ENCODE measurements around the gene MICB. TPM values are rescaled to one million over a fixed set of nuclear protein-coding genes. Genes with fewer than 3 reads are reported as not detected.
"Not testable (repeated sequence)": the region's sequence is repeated elsewhere in the genome, so short reads cannot be mapped to it uniquely, and the experiment has no call there.

The MICB gene
- polyA plus RNA-seq, 1 donor: 0.73 TPM

GRCh38 chr6:31547727-31548543 lies 50.0 kb downstream of the MICB start:
- peak overlapping the region; percentile 50 for H3K4me3 ChIP-seq (ENCODE audit: low read length)
- DNase-seq: no peak
- WGBS (ENCODE audit: insufficient coverage, low lambda C conversion rate): no CpG with 5 or more reads among the region's 24 CpGs
- H3K27me3 ChIP-seq (ENCODE audit: control insufficient read depth, insufficient read depth, low read length): no peaks in the 10 kb centered on the region
- H3K27ac ChIP-seq (ENCODE audit: low read length): peak overlapping the region; percentile 34
- peaks cover 3% of the 10 kb centered on the region for H3K9me3 ChIP-seq (ENCODE audit: control insufficient read depth, low read depth, low read length)
- peaks cover 16% of the 10 kb centered on the region for H3K36me3 ChIP-seq (ENCODE audit: control insufficient read depth, insufficient read depth, low read length)
- H3K4me1 ChIP-seq (ENCODE audit: control insufficient read depth, insufficient read depth, low read length): peaks cover 8% of the 10 kb centered on the region

- Histone ChIP-seq H3K27me3 (ENCODE audit: control insufficient read depth, insufficient read depth, low read length) (no peaks in the 10 kb centered on the region), H3K4me3 (ENCODE audit: low read length) (no peak overlapping the region), H3K36me3 (ENCODE audit: control insufficient read depth, insufficient read depth, low read length) (peaks cover 20% of the 10 kb centered on the region), H3K4me1 (ENCODE audit: control insufficient read depth, insufficient read depth, low read length) (peaks cover 8% of the 10 kb centered on the region), H3K9me3 (ENCODE audit: control insufficient read depth, low read depth, low read length) (peaks cover 3% of the 10 kb centered on the region), H3K27ac (ENCODE audit: low read length) (no peak overlapping the region)
- WGBS (ENCODE audit: insufficient coverage, low lambda C conversion rate): no CpG with 5 or more reads among the region's 2 CpGs
- DNase-seq: no peak
Observed at GRCh38 chr6:31548544-31548873, 50.6 kb downstream of the MICB start.

- not testable (repeated sequence) for H3K4me1 ChIP-seq (ENCODE audit: control insufficient read depth, insufficient read depth, low read length); H3K4me3 ChIP-seq (ENCODE audit: low read length); H3K27me3 ChIP-seq (ENCODE audit: control insufficient read depth, insufficient read depth, low read length); H3K9me3 ChIP-seq (ENCODE audit: control insufficient read depth, low read depth, low read length); H3K27ac ChIP-seq (ENCODE audit: low read length); DNase-seq
- peaks cover 28% of the 10 kb centered on the region for H3K36me3 ChIP-seq (ENCODE audit: control insufficient read depth, insufficient read depth, low read length)
- whole genome bisulfite sequencing (ENCODE audit: insufficient coverage, low lambda C conversion rate): 80% methylated on average over 1 of the region's 5 CpGs
Observed at GRCh38 chr6:31551371-31551770, 53.4 kb downstream of the MICB start.

GRCh38 chr6:31556307-31556706 lies 58.4 kb downstream of the MICB start:
- no peak for DNase-seq
- H3K9me3 ChIP-seq (ENCODE audit: control insufficient read depth, low read depth, low read length): no peaks in the 10 kb centered on the region
- WGBS (ENCODE audit: insufficient coverage, low lambda C conversion rate): no CpG with 5 or more reads among the region's 3 CpGs
- H3K27ac ChIP-seq (ENCODE audit: low read length): no peak overlapping the region
- peaks cover 49% of the 10 kb centered on the region for H3K36me3 ChIP-seq (ENCODE audit: control insufficient read depth, insufficient read depth, low read length)
- H3K27me3 ChIP-seq (ENCODE audit: control insufficient read depth, insufficient read depth, low read length): no peaks in the 10 kb centered on the region
- peaks cover 2% of the 10 kb centered on the region for H3K4me1 ChIP-seq (ENCODE audit: control insufficient read depth, insufficient read depth, low read length)
- H3K4me3 ChIP-seq (ENCODE audit: low read length): no peak overlapping the region

- Histone ChIP-seq H3K36me3 (ENCODE audit: control insufficient read depth, insufficient read depth, low read length) (peaks cover 46% of the 10 kb centered on the region), H3K27ac (ENCODE audit: low read length) (no peak overlapping the region), H3K27me3 (ENCODE audit: control insufficient read depth, insufficient read depth, low read length) (no peaks in the 10 kb centered on the region), H3K4me3 (ENCODE audit: low read length) (no peak overlapping the region), H3K4me1 (ENCODE audit: control insufficient read depth, insufficient read depth, low read length) (peaks cover 2% of the 10 kb centered on the region), H3K9me3 (ENCODE audit: control insufficient read depth, low read depth, low read length) (no peaks in the 10 kb centered on the region)
- no peak for DNase-seq
- WGBS (ENCODE audit: insufficient coverage, low lambda C conversion rate): 100% methylated on average over 1 of the region's 24 CpGs
Observed at GRCh38 chr6:31557443-31558317, 59.7 kb downstream of the MICB start.

GRCh38 chr6:31558318-31558625 lies 60.3 kb downstream of the MICB start:
- Histone ChIP-seq H3K36me3 (ENCODE audit: control insufficient read depth, insufficient read depth, low read length) (peaks cover 43% of the 10 kb centered on the region), H3K27me3 (ENCODE audit: control insufficient read depth, insufficient read depth, low read length) (no peaks in the 10 kb centered on the region), H3K4me1 (ENCODE audit: control insufficient read depth, insufficient read depth, low read length) (peaks cover 2% of the 10 kb centered on the region), H3K27ac (ENCODE audit: low read length) (no peak overlapping the region), H3K4me3 (ENCODE audit: low read length) (no peak overlapping the region), H3K9me3 (ENCODE audit: control insufficient read depth, low read depth, low read length) (no peaks in the 10 kb centered on the region)
- DNase-seq: no peak
- no CpG with 5 or more reads among the region's 8 CpGs for WGBS (ENCODE audit: insufficient coverage, low lambda C conversion rate)

GRCh38 chr6:31558631-31559500 lies 60.9 kb downstream of the MICB start:
- Histone ChIP-seq H3K27ac (ENCODE audit: low read length) (no peak overlapping the region), H3K9me3 (ENCODE audit: control insufficient read depth, low read depth, low read length) (no peaks in the 10 kb centered on the region), H3K4me3 (ENCODE audit: low read length) (no peak overlapping the region), H3K4me1 (ENCODE audit: control insufficient read depth, insufficient read depth, low read length) (peaks cover 2% of the 10 kb centered on the region), H3K36me3 (ENCODE audit: control insufficient read depth, insufficient read depth, low read length) (peaks cover 41% of the 10 kb centered on the region), H3K27me3 (ENCODE audit: control insufficient read depth, insufficient read depth, low read length) (no peaks in the 10 kb centered on the region)
- no peak for DNase-seq
- WGBS (ENCODE audit: insufficient coverage, low lambda C conversion rate): 100% methylated on average over 1 of the region's 14 CpGs

GRCh38 chr6:31559606-31559957 lies 61.6 kb downstream of the MICB start:
- DNase-seq: no peak
- Histone ChIP-seq H3K4me1 (ENCODE audit: control insufficient read depth, insufficient read depth, low read length) (peaks cover 2% of the 10 kb centered on the region), H3K27ac (ENCODE audit: low read length) (no peak overlapping the region), H3K27me3 (ENCODE audit: control insufficient read depth, insufficient read depth, low read length) (no peaks in the 10 kb centered on the region), H3K4me3 (ENCODE audit: low read length) (no peak overlapping the region), H3K9me3 (ENCODE audit: control insufficient read depth, low read depth, low read length) (no peaks in the 10 kb centered on the region), H3K36me3 (ENCODE audit: control insufficient read depth, insufficient read depth, low read length) (peaks cover 39% of the 10 kb centered on the region)
- no CpG with 5 or more reads among the region's 4 CpGs for WGBS (ENCODE audit: insufficient coverage, low lambda C conversion rate)

GRCh38 chr6:31559958-31560696 lies 62.2 kb downstream of the MICB start:
- Histone ChIP-seq H3K4me1 (ENCODE audit: control insufficient read depth, insufficient read depth, low read length) (peaks cover 2% of the 10 kb centered on the region), H3K27me3 (ENCODE audit: control insufficient read depth, insufficient read depth, low read length) (peaks cover 2% of the 10 kb centered on the region), H3K4me3 (ENCODE audit: low read length) (no peak overlapping the region)

GRCh38 chr6:31560697-31561058 lies 62.7 kb downstream of the MICB start:
- Histone ChIP-seq H3K27ac (ENCODE audit: low read length) (no peak overlapping the region), H3K4me3 (ENCODE audit: low read length) (no peak overlapping the region), H3K27me3 (ENCODE audit: control insufficient read depth, insufficient read depth, low read length) (peaks cover 4% of the 10 kb centered on the region), H3K4me1 (ENCODE audit: control insufficient read depth, insufficient read depth, low read length) (peaks cover 2% of the 10 kb centered on the region), H3K36me3 (ENCODE audit: control insufficient read depth, insufficient read depth, low read length) (peaks cover 39% of the 10 kb centered on the region), H3K9me3 (ENCODE audit: control insufficient read depth, low read depth, low read length) (no peaks in the 10 kb centered on the region)
- DNase-seq: no peak

More at GRCh38 chr6:31559958-31560696, 62.2 kb downstream of the MICB start:
- H3K9me3 ChIP-seq (ENCODE audit: control insufficient read depth, low read depth, low read length): no peaks in the 10 kb centered on the region
- H3K27ac ChIP-seq (ENCODE audit: low read length): no peak overlapping the region
- H3K36me3 ChIP-seq (ENCODE audit: control insufficient read depth, insufficient read depth, low read length): peaks cover 39% of the 10 kb centered on the region
- WGBS (ENCODE audit: insufficient coverage, low lambda C conversion rate): no CpG with 5 or more reads among the region's 7 CpGs
- peak in 1 of 2 donors; percentile 28 for DNase-seq
